GM21825 (cell line): ENCODE data around the gene ARHGEF4.
"Not testable (repeated sequence)": the region's sequence is repeated elsewhere in the genome, so short reads cannot be mapped to it uniquely, and the experiment has no call there.

Source experiments
- ATAC-seq: cut with Tn5 transposase; IDR thresholded peaks from one replicate; pipeline ENCODE4 v1.9.1; 2021; ENCODE audit warnings: mild to moderate bottlenecking, moderate library complexity; ENCODE audit not compliant: unreplicated experiment

Gene ARHGEF4

DNA sequence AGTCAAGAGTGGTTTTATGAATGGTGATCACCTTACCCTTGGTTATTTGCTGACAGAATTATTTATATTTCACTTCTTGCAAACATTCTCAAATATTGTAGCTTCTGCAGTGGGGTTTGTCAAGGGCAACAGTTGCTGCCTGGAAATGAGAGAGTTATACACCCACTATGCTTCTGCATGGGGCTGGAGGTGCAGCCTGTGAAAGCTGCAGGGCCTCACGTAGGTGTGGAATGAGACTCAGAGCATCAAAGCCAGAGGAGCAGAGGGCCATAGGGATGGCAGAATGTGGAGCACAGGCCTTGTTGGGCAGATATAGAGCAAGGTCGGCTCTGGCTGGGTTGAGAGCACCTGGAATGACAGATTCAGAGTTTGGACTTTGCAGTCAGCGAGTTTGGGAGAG lies 128.2 kb downstream of the ARHGEF4 start:
- ATAC-seq: no peak

DNA sequence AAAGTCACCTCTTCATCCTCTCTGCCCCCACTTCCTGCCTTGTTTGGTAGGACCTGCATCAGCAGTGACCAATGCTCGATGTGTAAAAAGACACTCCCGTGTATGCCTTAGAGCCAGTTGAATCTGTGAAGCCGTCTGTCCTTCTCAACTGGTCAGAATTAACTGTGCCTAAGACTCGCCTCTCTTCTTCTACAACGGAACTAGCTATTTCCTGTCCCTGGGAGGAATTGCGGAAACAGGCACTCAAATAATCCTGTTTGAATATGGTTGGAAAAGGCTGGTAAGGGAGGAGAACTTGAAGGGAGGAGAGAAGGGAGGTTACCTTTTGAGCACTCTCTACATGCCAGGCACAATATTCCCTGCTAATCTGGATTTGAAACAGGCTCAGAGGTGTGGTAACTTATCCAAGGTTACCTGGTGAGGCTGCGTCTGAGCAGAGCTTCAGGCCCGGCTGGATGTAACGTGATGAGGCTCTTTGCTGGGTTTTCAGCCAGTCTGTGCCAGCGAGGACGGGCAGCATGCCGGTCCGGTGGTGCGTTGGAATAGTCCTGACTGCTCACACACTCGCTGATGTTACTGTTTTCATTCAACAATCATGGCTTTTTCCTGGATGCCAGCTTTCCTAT lies 129.5 kb downstream of the ARHGEF4 start:
- no peak for ATAC-seq

DNA sequence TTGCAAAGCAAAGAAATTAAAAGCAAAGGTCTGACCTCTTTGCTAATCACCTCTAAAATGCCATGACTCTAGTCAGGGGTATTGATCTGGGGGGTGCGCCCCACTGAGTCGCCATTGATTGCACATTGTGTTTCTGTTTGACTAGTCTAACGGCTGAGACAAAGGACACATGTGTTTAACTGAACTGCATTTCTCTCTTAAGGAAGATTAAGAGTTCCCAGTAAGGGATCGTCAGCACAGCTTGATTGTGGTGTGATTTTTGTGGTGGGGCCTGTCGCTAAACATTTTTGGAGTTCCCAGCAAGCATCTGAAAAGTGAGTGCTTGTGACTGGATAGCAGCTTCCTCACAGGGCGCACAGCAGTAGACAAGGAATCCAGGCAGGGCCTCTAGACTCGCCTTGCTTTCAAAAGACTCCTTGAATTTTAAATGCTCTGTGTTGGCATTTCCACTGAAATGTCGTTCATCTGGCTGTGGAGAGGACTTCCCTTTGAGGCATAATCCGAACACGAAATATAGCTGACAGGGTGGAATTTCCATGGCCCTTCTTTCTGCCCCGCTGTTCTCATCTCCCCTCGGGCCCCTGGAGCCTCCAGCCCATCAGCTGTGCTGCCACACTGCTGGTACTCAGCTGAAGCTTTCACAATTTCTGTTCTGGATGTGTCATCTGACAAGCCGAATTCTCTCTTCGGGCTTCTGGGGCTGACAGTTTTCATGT lies 130.2 kb downstream of the ARHGEF4 start:
- ATAC-seq: no peak

DNA sequence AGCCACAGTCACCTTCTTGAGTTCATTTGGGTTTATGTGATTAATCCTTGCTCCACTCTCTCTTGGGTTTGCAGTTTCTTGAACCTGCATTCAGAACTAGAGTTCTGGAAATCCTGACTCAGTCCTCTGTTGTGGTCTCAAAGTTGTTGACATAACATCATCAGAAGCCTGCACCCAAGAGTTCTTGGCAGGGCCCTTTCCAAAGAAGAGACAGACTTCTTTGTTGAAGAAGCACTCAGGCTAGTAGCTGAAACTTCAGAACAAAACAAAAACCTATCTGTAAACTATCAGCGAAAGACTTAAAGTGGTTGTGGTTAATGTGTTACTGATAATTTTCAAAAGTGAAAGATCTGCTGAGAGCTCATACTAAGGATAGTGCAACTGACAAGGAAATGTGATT lies 135.7 kb downstream of the ARHGEF4 start:
- peak; percentile 63 for ATAC-seq

DNA sequence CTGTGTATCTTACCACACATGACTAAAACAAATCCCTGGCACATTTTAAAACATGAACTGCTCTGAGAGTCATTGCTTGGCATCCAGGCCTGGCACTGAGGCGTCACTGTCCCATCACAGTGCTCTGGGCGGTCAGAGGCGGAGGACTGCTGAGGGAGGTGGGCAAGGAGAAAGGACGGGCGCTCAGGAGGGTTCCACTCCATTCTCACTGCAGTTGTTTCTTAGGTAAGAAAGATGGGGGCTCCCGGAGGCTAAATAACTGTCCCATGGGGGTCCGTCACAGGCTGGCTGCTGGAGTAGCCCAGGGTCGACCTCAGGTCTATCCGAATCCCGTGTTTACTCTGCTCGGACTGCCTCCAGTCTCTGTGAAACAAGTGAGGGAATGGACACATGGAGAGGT lies 139.0 kb downstream of the ARHGEF4 start:
- no peak for ATAC-seq

DNA sequence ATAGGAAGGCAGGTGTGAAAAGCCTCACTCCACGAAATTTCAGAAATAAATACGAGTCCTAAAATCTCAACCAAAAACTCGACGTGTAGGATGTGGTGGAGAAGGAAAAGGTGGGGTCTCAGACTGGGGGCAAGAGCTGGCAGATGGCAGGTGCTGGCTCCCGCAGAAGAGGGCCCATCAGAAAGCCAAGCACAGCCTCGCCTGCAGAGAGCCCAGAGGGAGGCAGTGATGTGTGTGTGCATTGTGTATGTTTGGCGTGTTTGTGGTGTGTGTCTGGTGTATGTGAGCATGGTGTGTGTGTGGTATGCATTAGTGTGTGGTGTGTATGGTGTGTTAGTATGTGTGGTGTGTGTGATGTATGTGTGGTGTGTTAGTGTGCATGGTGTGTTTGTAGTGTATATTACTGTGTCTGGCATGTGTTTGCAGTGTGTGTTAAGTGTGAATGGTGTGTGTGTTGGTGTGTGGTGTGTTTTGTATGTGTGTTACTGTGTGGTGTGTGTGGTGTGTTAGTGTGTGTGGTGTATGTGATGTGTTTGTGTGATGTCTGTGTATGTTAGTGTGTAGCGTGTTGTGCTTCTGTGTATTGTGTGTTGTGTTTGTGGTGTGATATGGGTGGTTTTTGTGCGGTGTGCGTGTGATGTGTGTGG lies 140.0 kb downstream of the ARHGEF4 start:
- ATAC-seq: no peak

DNA sequence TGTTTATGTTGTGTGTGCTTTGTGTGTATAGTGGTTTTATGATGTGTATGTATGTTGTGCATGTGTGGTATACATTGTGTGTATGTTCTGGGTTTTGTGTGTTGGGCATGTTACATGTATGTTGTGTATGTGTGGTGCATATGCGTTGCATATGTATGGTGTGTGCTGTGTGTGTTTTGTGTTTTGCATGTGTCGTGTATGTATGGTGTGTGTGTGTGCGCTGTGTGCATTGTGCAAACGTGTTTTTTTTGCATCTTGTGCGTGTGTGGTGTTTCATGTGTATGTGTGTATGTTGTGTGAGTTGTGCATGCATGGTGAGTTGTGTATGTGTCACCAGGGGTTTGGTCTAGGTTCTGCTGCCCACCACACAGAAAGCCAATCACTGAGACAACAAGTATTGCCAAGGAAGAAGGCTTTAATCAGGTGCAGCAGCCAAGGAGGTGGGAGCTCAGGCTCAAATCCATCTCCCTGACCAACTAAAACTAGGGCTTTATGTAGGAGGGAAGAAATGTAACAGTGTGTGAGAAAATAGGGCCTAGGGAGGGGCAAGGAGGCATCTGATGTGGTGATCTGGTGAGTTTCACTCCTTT lies 140.8 kb downstream of the ARHGEF4 start:
- no peak for ATAC-seq

DNA sequence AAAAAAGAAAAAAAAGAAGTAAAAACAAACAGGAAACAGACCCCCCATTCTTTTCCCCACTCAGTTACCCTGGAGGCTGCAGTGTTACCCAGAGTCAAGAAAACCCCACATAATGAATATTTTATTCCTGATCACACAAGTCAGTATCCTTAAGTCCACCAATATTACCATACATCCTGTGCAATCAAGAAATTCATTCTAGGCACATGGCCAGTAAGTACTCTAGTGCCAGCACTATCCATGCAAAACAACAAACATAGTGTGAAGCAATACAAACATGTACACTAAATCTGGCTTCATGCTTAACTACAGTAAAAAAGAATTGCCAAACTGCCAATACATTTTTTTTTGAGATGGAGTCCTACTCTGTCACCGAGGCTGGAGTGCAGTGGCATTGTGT lies 145.0 kb downstream of the ARHGEF4 start:
- ATAC-seq: no peak

DNA sequence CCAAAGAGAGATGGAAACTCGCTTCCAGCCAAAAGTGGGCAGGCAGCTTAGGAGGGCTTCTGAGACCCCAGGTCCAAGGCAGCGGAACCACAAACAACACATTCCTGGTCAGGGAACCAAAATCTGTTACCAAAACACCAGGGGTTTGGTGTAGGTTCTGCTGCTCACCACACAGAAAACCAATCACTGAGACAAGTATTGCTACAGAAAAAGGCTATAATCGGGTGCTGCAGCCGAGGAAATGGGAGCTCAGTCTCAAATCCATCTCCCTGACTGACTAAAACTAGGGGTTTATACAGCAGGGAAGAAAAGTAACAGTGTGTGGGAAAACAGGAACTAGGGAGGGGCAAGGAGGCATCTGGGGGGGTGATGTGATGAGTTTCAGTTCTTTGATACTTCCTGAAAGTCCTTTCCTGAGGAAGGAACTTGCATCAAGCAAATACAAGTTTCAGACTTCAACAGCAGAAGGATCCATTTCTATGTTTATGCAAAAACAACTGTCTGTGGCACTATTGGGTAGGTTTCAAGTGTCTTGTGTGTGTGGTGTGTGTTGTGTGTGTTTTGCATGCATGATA lies 148.6 kb downstream of the ARHGEF4 start:
- ATAC-seq: no peak

DNA sequence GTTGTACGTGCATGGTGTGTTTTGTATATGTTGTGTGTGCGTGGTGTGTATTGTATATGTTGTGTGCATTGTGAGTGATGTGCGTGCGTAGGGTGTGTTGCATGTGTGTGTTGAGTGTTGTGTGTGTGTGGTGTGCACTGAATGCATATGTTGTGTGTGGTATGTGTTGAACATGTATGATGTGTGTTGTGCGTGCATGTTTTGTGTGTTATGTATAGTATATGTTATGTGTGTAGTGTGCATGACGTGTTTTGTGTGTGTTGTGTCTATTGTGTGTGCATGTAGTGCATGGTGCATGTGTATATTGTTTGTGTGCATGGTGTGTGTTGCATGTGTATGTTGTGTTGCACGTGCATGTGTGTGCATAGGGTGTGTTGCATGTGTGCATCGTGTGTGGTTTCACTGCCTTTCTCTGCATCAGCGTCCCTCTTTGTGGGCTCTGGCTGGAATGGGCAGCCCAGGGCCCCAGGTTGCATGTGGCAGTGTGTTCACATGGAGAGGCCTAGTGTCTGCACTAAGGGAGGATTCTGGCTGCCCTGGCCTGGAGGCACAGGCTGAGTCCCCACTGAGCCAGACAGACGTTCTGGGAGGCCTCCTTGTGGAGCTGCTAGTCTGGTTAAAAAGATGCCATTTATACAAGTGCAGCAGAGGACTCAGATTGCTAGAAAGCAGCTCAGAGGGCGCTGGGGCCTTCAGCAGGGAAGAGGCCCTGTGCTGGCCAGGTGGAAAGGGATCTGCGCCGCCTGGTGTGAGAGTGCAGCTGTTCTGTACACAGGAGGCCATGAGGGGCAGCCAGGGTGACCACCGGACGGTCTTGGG lies 149.3 kb downstream of the ARHGEF4 start:
- ATAC-seq: no peak

DNA sequence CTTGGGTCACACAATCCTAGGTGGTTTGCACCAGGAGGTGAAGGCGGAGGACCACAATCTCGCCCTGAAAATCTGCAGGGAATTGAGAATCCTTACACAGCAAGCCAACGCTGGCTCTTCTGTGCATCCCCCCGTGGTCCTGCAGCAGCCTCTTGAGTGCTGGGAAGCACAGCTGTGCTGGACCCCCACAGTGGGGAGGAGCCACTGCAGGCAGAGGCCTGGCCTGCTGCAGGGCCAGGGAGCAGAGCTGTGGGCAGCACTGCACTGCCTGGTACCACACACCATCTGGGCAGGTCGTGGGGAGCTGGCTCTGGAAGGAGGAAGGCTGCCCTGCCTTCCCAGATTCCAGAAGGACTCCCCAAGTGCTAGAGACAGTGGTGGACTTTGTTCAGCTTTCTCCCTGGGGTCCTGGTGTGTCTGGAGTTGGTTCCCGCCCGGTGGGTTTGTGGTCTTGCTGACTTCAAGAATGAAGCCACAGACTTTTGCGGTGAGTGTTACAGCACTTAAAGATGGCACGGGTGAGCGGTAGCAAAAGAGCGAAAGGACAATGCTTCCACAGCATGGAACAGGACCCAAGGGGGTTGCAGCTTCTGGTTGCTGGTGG lies 150.3 kb downstream of the ARHGEF4 start:
- ATAC-seq: no peak

DNA sequence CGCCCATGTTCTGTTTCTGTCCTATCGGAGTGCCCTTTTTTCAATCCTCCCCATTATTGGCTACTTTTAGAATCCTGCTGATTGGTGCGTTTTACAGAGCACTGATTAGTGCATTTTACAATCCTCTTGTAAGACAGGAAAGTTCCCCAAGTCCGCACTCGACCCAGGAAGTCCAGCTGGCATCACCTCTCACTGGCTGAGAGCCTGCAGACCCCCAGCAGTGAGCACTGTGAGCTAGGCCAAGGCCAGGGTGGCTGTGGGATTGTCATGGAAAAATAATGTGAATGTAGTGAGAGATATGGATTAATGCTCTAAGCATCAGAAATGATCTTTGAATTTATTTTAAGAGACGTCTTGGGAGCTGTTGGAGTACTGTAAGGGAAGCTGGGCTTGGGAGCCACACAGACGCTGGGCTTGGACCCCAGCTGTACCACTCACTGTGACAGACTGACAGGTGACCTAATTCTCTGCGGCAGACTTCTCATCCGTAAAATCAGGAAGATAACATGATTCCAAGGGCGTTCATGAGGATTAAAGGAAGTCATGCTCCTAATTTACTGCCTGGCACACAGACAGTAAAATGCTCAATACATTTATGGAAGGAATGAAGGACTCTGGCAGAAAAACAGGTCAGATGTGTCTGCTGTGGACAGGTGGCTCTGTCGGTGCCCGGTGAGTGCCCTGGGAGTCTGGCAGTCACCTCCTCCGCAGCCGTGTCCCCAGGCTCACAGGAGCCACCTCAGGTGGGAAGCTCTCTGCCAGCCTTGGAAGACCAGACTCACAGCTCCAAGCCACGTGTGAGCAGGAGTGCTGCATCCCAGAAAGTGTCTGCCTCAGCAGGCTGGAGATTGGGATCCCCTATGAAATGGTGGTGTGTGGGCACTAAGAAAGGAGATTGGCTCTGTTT lies 151.1 kb downstream of the ARHGEF4 start:
- no peak for ATAC-seq

DNA sequence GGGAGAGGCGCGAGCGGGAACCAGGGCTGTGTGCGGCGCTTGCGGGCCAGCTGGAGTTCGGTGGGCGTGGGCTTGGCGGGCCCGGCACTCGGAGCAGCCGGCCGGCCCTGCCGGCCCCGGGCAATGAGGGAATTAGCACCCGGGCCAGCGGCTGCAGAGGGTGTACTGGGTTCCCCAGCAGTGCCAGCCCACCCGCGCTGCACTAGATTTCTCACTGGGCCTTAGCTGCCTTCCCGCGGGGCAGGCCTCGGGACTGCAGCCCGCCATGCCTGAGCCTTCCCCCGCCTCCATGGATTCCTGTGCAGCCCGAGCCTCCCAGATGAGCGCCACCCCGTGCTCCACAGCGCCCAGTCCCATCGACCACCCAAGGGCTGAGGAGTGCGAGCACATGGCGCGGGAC lies 154.7 kb downstream of the ARHGEF4 start:
- not testable (repeated sequence) for ATAC-seq

DNA sequence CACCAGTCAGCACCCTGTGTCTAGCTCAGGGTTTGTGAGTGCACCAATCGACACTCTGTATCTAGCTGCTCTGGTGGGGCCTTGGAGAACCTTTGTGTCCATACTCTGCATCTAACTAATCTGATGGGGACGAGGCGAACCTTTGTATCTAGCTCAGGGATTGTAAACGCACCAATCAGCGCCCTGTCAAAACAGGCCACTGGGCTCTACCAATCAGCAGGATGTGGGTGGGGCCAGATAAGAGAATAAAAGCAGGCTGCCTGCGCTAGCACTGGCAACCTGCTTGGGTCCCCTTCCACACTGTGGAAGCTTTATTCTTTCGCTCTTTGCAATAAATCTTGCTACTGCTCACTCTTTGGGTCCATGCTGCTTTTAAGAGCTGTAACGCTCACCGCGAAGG lies 155.3 kb downstream of the ARHGEF4 start:
- ATAC-seq: not testable (repeated sequence)

DNA sequence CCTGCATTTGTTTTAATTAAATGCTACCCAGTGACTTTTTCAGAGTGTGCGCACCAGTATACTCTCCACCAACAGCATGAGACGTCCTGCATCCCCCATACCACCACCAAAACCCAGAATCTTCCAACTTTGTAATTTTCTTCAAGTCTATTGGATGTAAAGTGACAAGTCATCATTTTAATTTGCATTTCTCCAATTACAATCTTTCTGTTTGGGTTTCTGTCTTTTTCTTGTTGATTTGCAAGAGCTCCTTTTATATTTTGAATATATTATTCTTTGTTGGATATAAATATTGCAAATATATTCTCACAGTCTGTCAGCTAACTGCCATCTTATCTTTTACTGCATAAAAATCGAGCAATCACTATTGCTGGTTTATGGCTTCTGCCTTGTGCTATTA lies 160.0 kb downstream of the ARHGEF4 start:
- ATAC-seq: no peak

DNA sequence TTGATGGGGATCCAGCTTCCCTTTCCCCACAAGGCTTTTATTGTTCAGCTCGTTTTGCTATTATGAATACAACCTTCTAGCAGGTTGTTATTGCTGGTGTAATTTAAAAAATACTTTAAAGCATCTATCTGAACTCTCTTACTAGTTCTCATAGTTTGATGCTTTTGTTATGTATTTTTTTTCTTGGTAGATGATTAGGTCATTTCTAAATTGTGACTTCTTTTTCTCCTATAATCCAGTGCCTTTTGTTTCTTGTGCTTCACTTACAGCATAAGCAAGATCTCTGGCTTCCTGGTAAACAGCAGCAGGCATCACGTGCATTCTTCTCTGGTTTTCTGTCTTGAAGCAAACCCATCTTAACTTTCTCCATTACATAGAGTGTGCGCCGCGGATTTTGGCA lies 160.5 kb downstream of the ARHGEF4 start:
- ATAC-seq: no peak

DNA sequence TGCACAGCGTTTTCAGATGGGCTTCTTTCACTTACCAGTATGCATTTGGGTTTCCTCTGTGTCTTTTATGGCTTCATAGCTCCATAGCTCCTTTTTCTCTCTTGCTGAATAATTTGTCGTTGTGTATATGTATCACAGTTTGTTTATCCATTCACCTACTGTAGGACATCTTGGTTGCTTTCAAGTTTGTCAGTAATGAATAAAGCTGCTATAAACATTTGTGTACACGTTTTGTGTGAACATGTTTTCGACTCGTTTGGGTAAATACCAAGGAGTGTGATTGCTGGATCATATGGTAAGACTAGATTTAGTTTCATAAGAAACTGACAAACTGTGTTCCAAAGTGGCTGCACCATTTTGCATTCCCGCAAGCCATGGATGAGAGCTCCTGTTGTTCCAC lies 161.8 kb downstream of the ARHGEF4 start:
- ATAC-seq: no peak

DNA sequence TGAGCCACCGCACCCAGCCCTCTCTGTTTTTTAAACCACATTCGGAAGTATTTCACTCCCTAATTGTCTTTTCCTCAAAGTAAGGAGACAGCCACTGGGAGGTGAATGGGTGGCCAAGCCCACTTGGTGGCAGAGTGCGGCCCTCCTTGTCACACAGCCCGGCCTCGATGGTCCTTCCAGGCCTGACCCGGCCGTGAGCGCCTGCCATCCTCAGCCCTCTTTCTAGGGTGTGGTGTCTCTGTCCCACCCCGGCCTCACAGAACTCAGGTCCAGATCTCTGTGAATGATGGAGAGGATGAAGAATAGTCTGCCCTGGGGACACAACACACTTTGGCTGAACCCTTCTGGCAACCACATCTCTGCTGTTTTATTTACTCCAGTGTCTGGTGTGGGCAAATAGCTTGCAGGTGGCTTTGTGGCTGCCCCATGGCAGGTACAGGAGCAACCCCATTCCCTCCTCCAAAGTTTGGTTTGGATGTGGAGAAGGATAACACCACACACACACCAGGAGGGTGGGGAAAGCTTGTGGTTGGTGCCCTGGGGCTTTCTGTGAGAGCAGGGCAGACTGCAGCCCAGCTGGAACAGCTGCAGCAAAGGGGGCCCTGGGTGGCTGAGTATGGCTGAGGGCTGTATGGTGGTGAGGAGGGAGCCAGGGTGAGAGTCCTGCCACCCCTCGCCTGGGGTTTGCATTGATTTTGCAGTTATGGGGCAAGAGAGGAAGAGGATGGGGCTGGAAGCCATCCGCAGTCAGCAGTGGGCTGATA lies 167.9 kb downstream of the ARHGEF4 start:
- no peak for ATAC-seq
